K562 (cell line): ENCODE results near the gene MAN2A1. TPM values are rescaled to one million over a fixed set of nuclear protein-coding genes. Genes with fewer than 3 reads are reported as not detected.

Source experiments
- ATAC-seq: fragments of 200-7000 bp; cut with Tn5 transposase; 3 replicates; pipeline ENCODE4 v1.9.1; 2020; ENCODE audit warnings: moderate library complexity
- BruUV-seq: library from RNA; stranded (reverse); fragments of 400-500 nt; replicated peaks from 2 replicates; lab custom pipeline; 2021; lab: Mats Ljungman, UMichigan
- CTCF ChIA-PET: fragments of 300-600 bp; formaldehyde crosslinking; extraction: SDS; loops from one replicate; lab custom pipeline; 2021; ENCODE audit warnings: low intra/inter-chr PET ratio; lab: Yijun Ruan, JAX
- POLR2A ChIA-PET: fragments of 300-600, 350-650 bp; sonication (Branson Sonifier 250); formaldehyde crosslinking; extraction: SDS; loops from one replicate; lab custom pipeline; 2021; ENCODE audit warnings: antibody characterized with exemption, inconsistent platforms; lab: Yijun Ruan, JAX
- DNase-seq, 4 experiments: peaks; one replicate each; pipeline versions ENCODE4 v3.0.0 to v3.0.0-alpha.2; 2011 to 2018; ENCODE audit warnings: low spot score in 3 of 4, mixed read lengths in 3 of 4; ENCODE audit errors: extremely low read depth in 1 of 4
- FAIRE-seq: peaks from 2 replicates; lab custom pipeline; 2011; peaks lifted over from hg19 to GRCh38; lab: Jason Lieb, UNC
- H2AFZ ChIP-seq: 2 replicates; pipeline ENCODE4 v1.6.0; 2011; ENCODE audit warnings: low read depth, low read length, control low read depth, inconsistent platforms
- H3K27ac ChIP-seq: fragments of 200-600 bp; 3 replicates; pipeline ENCODE4 v1.8.0; 2011; ENCODE audit warnings: low read depth, mild to moderate bottlenecking, control low read depth, inconsistent platforms, low read length, moderate library complexity, mixed read lengths; ENCODE audit errors: extremely low read depth
- H3K27me3 ChIP-seq, 2 experiments: fragments of 300-600 bp in 1 of 2; 2 replicates in 1 of 2; 3 replicates in 1 of 2; pipeline versions ENCODE4 v1.6.0 to v1.8.0; 2011; ENCODE audit warnings: inconsistent platforms in 2 of 2, low read length in 2 of 2, mild to moderate bottlenecking in 1 of 2, mixed read lengths in 1 of 2, moderate library complexity in 1 of 2; ENCODE audit not compliant: control insufficient read depth in 2 of 2, insufficient read depth in 2 of 2
- H3K36me3 ChIP-seq: fragments of 300-600 bp; 3 replicates; pipeline ENCODE4 v1.8.0; 2011; ENCODE audit warnings: mild to moderate bottlenecking, low read length, inconsistent platforms; ENCODE audit not compliant: control insufficient read depth, insufficient read depth
- H3K4me1 ChIP-seq, 2 experiments: fragments of 200-600 bp in 1 of 2; replicated peaks in 1 of 2; 2 replicates in 1 of 2; 3 replicates in 1 of 2; pipeline versions ENCODE4 v1.5.1 to v1.8.0; 2011; ENCODE audit warnings: inconsistent platforms in 2 of 2, low read length in 2 of 2, mild to moderate bottlenecking in 1 of 2, mixed read lengths in 1 of 2, moderate library complexity in 1 of 2; ENCODE audit not compliant: control insufficient read depth in 2 of 2, insufficient read depth in 2 of 2
- H3K4me2 ChIP-seq: 2 replicates; pipeline ENCODE4 v1.6.1; 2011; ENCODE audit warnings: low read length, control low read depth, inconsistent platforms, mixed read lengths; ENCODE audit not compliant: insufficient read depth
- H3K4me3 ChIP-seq: fragments of 200-600 bp; sonication (generic), shearing (Covaris generic); 2 replicates; pipeline ENCODE4 v1.5.1; 2016; ENCODE audit warnings: control low read depth, inconsistent platforms
- H3K79me2 ChIP-seq: fragments of 200-600 bp; 3 replicates; pipeline ENCODE4 v1.8.0; 2011; ENCODE audit warnings: low read length, inconsistent platforms; ENCODE audit not compliant: control insufficient read depth, insufficient read depth
- H3K9ac ChIP-seq, 2 experiments: 2 replicates each; pipeline versions ENCODE4 v1.6.0 to v1.6.1; 2011; ENCODE audit warnings: low read depth in 2 of 2, low read length in 2 of 2, control low read depth in 1 of 2, inconsistent platforms in 1 of 2, mild to moderate bottlenecking in 1 of 2, mixed read lengths in 1 of 2; ENCODE audit not compliant: insufficient read depth in 1 of 2
- H3K9me1 ChIP-seq: one replicate; pipeline ENCODE4 v1.6.0; 2011; ENCODE audit warnings: inconsistent platforms, mild to moderate bottlenecking, low read length, moderate library complexity; ENCODE audit not compliant: control insufficient read depth, insufficient read depth
- H3K9me3 ChIP-seq: replicated peaks from 2 replicates; pipeline ENCODE4 v1.5.1; 2011; ENCODE audit warnings: low read depth, low read length, inconsistent platforms; ENCODE audit not compliant: control insufficient read depth, insufficient read depth
- H4K20me1 ChIP-seq: replicated peaks from 2 replicates; pipeline ENCODE4 v1.6.1; 2011; ENCODE audit warnings: low read length, inconsistent platforms, mixed read lengths; ENCODE audit not compliant: control insufficient read depth, insufficient read depth
- DIDO1 ChIP-seq: fragments of 450-650 bp; IDR thresholded peaks from 2 replicates; pipeline ENCODE4 v1.6.1; 2016; ENCODE audit warnings: low read depth, missing biosample characterization, missing genetic modification characterization
- NFYB ChIP-seq: IDR thresholded peaks from 2 replicates; pipeline ENCODE4 v1.6.1; 2011; ENCODE audit warnings: mild to moderate bottlenecking, moderate library complexity; ENCODE audit not compliant: insufficient read length; ENCODE audit errors: extremely low read depth
- PCBP2 ChIP-seq: fragments of 200-400 bp; formaldehyde crosslinking; IDR thresholded peaks from 2 replicates; pipeline ENCODE4 v1.6.1; 2018; ENCODE audit warnings: low read length, low read depth, mild to moderate bottlenecking, moderate library complexity; ENCODE audit not compliant: poor library complexity, severe bottlenecking
- THRAP3 ChIP-seq: fragments of 450-650 bp; IDR thresholded peaks from 2 replicates; pipeline ENCODE4 v1.6.1; 2016; ENCODE audit warnings: mild to moderate bottlenecking, inconsistent platforms, borderline replicate concordance
- ZNF12 ChIP-seq: sonication (generic); formaldehyde crosslinking; IDR thresholded peaks from 2 replicates; pipeline ENCODE4 v1.4.0; 2020; ENCODE audit warnings: mild to moderate bottlenecking, missing genetic modification reagents
- ZNF253 ChIP-seq: fragments of 250-450 bp; sonication (Bioruptor Pico); conservative IDR thresholded peaks from 2 replicates; pipeline ENCODE4 v1.6.1; 2021; ENCODE audit warnings: mild to moderate bottlenecking
- ZNF668 ChIP-seq: fragments of 250-450 bp; sonication (Bioruptor Pico); IDR thresholded peaks from 2 replicates; pipeline ENCODE4 v1.8.0; 2022; ENCODE audit warnings: mild to moderate bottlenecking, inconsistent platforms
- WGBS: fragments of 100-300 bp; shearing (Covaris generic); methylation state at CpG from one replicate; pipeline ENCODE4 v1.1.6; 2016; ENCODE audit warnings: low coverage, mixed read lengths; ENCODE audit not compliant: insufficient coverage; ENCODE audit errors: missing lambda C conversion rate; 5-methylcytosine and 5-hydroxymethylcytosine counted together
- in situ Hi-C: fragments of 300-500 bp; cut with MboI; formaldehyde crosslinking; loops from 4 replicates; pipeline ENCODE4 v1.15.0; 2018; ENCODE audit warnings: inconsistent platforms, mixed read lengths
- intact Hi-C: fragments of 100-400 bp; cut with micrococcal nuclease; formaldehyde crosslinking; loops from 2 replicates; pipeline ENCODE4 v1.14.2; 2022
- polyA plus RNA-seq, 8 experiments: library from polyadenylated mRNA; depleted of rRNA in 4 of 8; stranded (reverse) in 5 of 8; unstranded in 3 of 8; fragments of >200 nt; fragmentation: Nextera tagmentation in 2 of 8; fragmentation: Illumina TruSeq in 1 of 8; extraction: Ambion mirVana in 2 of 8; extraction: Trizol in 1 of 8; gene quantifications; 2 replicates each; pipeline versions ENCODE4 v1.2.1 to v1.2.3, GENCODE V29; 2011 to 2014; ENCODE audit warnings: inconsistent platforms in 1 of 8, missing spikeins in 1 of 8
- total RNA-seq, 7 experiments: library from RNA; depleted of rRNA in 6 of 7; stranded (reverse); fragments of >200 nt in 6 of 7; fragmentation: Illumina TruSeq in 2 of 7; extraction: Trizol in 2 of 7; gene quantifications; 2 replicates each; pipeline versions ENCODE4 v1.2.1 to v1.2.3, GENCODE V29; 2011 to 2021; ENCODE audit warnings: low replicate concordance in 1 of 7

Gene MAN2A1
- total and polyA plus RNA-seq, 9 of the 15 experiments (the other 6 are each of a cell fraction or from before 2014, with no cell fraction given), result 5.2 to 32.0 (median 19.8) TPM

DNA sequence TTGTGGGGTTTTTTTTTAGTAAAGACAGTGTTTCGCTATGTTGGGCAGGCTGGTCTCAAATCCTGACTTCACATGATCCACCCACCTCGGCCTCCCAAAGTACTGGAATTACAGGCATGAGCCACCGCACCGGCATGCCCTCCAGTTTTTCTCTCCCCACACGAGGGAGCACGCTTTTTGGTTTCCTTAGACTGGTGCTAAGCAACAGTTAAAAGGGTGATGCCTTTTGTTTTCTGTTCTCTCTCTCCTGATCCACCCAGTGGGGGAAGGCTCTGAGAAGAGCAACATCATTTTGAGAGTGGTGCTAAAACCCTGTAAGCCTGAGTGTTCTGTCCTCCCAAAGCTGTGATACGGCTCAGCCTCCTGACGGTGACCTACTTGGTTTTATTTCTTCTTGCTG lies 146.6 kb downstream of the MAN2A1 start:
- H3K9me3 ChIP-seq, result no peaks in the 10 kb centered on the region
- no peak overlapping the region for H3K4me2 ChIP-seq
- ATAC-seq (no peak), DNase-seq (no peak), FAIRE-seq (no peak)
- ChIA-PET POLR2A (no interaction called here), CTCF (no interaction called here)
- intact Hi-C loops, result no loop called here
- in situ Hi-C loops, result no loop called here
- H3K4me3 ChIP-seq, result no peak overlapping the region
- TF ChIP-seq PCBP2, result no peak
- no peak for TF ChIP-seq NFYB
- no peak for TF ChIP-seq THRAP3
- no peak for TF ChIP-seq DIDO1 (tag)
- TF ChIP-seq ZNF12 (CRISPR knock-in tag), result no peak
- no peak for TF ChIP-seq ZNF668 (CRISPR knock-in tag)
- TF ChIP-seq ZNF253 (CRISPR knock-in tag), result no peak
- H3K36me3 ChIP-seq, result peaks cover 12% of the 10 kb centered on the region; the same call in 2 of the 3 replicates
- H3K9ac ChIP-seq, result no peak overlapping the region
- H3K4me1 ChIP-seq, result no peaks in the 10 kb centered on the region
- no peaks in the 10 kb centered on the region for H4K20me1 ChIP-seq
- no TSS peak for BruUV-seq
- no peak overlapping the region for H3K27ac ChIP-seq
- no peaks in the 10 kb centered on the region for H3K9me1 ChIP-seq
- H3K79me2 ChIP-seq, result no peaks in the 10 kb centered on the region
- no peak overlapping the region for H2AFZ ChIP-seq
- 89% methylated on average over 8 of the region's 8 CpGs for WGBS
- H3K27me3 ChIP-seq, result no peaks in the 10 kb centered on the region
